H1 (cell line): ENCODE data around the gene BTBD7. TPM values are rescaled to one million over a fixed set of nuclear protein-coding genes. Genes with fewer than 3 reads are reported as not detected.

Source experiments
- BCL11A ChIP-seq, 2 experiments: IDR thresholded peaks; one replicate each; pipeline ENCODE4 v1.6.1; 2011; ENCODE audit warnings: low read depth in 2 of 2, low read length in 2 of 2, mild to moderate bottlenecking in 2 of 2
- JUN ChIP-seq: IDR thresholded peaks from 2 replicates; pipeline ENCODE4 v1.6.1; 2011; ENCODE audit warnings: low read depth, mild to moderate bottlenecking, improper control_type of control experiment, low read length
- KDM1A ChIP-seq: fragments of 200-600, 300-600 bp; sonication (generic); IDR thresholded peaks from 2 replicates; pipeline ENCODE4 v1.7.1; 2016; ENCODE audit warnings: mild to moderate bottlenecking, low read length, borderline replicate concordance
- KDM4A ChIP-seq: IDR thresholded peaks from one replicate; pipeline ENCODE4 v1.7.1; 2012; ENCODE audit warnings: low read depth, mild to moderate bottlenecking, moderate library complexity, low read length, inconsistent platforms; ENCODE audit not compliant: severe bottlenecking
- NANOG ChIP-seq: IDR thresholded peaks from 2 replicates; pipeline ENCODE4 v1.6.1; 2011; ENCODE audit warnings: low read length, low read depth, mild to moderate bottlenecking, inconsistent platforms; ENCODE audit not compliant: insufficient read depth, poor library complexity, severe bottlenecking
- SIRT6 ChIP-seq: IDR thresholded peaks from one replicate; pipeline ENCODE4 v1.7.1; 2012; ENCODE audit warnings: low read length, inconsistent platforms
- USF2 ChIP-seq: IDR thresholded peaks from 2 replicates; pipeline ENCODE4 v1.6.1; 2011; ENCODE audit warnings: low read length, improper control_type of control experiment
- polyA plus RNA-seq, 7 experiments: library from polyadenylated mRNA; depleted of rRNA in 3 of 7; stranded (reverse) in 5 of 7; unstranded in 2 of 7; fragments of >200 nt in 5 of 7; fragments of 200-250 nt in 2 of 7; gene quantifications; 1 replicate in 5 of 7; 2 replicates in 1 of 7; 4 replicates in 1 of 7; pipeline versions ENCODE4 v1.2.1 to v1.2.3, GENCODE V29; 2011 to 2013; ENCODE audit warnings: missing spikeins in 2 of 7, mixed read lengths in 2 of 7
- total RNA-seq: library from RNA; stranded (reverse); fragmentation: NEBNext Ultra II Directional; extraction: Animal tissue kit (Norgen Biotek cat#: 25700); gene quantifications from 2 replicates; pipeline ENCODE4 v1.2.1, GENCODE V29; 2021
- TF ChIP-seq, protein P1 (sequence below): IDR thresholded peaks from 2 replicates; pipeline ENCODE4 v1.6.1; 2012; ENCODE audit warnings: inconsistent platforms

Gene BTBD7
- total and polyA plus RNA-seq, 2 of the 8 experiments (the other 6 are each of a cell fraction or from before 2014, with no cell fraction given): 12.1 to 46.1 TPM

- TF ChIP-seq BCL11A (IDR thresholded peaks at IDR 0.05; ENCODE audit: low read depth in 2 of 2, low read length in 2 of 2) (no peak), SIRT6 (no peak), JUN (no peak), USF2 (no peak), KDM4A (no peak), KDM1A (no peak), NANOG (no peak)
- TF ChIP-seq, protein P1, sequence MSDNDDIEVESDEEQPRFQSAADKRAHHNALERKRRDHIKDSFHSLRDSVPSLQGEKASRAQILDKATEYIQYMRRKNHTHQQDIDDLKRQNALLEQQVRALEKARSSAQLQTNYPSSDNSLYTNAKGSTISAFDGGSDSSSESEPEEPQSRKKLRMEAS: no peak
These were observed 4.3 kb downstream of the BTBD7 start (continued) for GRCh38 chr14:93328546-93328945.
